HG03469 (cell line): ENCODE measurements around the gene EYA2.

Source experiments
- ATAC-seq: cut with Tn5 transposase; IDR thresholded peaks from one replicate; pipeline ENCODE4 v1.9.1; 2021; ENCODE audit warnings: mild to moderate bottlenecking, moderate library complexity, moderate number of reproducible peaks; ENCODE audit not compliant: unreplicated experiment

Gene EYA2

DNA sequence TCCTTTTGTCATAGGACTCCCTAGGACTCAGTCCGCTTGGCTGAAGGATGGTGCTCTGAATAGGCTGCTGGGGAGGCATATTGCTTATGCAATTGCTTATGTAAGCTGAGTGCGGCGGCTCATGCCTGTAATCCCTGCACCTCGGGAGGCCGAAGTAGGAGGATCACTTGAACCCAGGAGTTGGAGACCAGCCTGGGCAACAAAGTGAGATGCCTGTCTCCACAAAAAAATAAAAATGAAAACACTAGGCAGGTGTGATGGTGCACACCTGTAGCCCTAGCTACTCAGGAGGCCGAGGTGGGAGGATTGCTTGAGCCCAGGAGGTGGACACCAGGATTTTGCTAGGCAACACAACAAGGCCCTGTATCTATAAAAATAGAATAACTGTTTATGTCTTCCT, 81.3 kb downstream of the EYA2 start:
- ATAC-seq = no peak

DNA sequence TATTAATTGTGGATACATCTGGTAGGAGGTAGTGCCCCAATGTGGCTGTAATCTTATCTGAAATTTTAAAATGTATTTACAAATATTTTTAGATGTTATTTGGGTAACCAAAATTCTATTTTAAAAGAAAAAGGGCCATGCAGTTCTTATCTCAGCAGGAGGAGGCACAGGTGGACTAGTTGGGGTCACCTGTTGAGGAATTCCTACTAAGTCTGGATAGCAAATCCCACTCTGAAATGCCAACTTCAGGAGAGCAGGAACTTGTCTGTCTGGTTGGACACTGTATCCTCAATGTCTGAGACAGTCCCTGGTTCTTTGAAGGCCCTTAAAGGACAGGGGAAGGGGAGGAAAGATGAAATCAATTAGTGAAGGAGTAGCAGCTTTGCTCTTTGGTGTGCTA, 82.6 kb downstream of the EYA2 start:
- no peak for ATAC-seq

DNA sequence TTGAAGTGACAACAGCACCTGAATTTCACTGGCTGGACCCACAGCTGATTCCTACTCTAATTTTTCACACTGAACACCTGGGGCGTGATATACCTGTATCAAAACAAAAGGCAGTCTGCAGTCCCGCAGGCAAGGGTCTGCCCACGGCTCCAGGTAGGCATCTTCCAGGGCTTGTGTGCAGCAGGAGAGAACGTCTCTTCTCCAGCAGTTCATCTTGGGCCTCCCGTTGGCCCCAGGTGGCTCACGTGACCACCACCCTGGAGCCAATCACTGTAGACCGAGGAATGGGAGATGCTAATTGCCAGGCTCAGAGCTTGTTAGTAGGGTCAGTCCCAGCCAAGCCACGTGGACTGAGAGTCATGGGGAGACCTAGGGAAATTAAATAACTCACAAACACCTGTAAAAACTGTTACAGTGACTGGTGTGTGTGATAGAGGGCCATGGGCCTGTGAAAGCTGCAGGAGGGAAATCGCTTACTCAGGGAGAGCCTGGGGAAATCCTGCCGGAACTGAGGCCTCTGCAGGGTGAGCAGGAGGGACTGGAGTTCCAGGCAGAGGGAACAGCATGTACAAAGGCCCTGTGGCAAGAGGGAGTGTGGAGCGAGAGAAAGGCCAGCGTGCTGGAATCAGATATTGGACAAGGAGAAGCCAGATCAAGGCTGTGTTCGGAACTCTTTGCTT, 83.4 kb downstream of the EYA2 start:
- ATAC-seq = no peak

DNA sequence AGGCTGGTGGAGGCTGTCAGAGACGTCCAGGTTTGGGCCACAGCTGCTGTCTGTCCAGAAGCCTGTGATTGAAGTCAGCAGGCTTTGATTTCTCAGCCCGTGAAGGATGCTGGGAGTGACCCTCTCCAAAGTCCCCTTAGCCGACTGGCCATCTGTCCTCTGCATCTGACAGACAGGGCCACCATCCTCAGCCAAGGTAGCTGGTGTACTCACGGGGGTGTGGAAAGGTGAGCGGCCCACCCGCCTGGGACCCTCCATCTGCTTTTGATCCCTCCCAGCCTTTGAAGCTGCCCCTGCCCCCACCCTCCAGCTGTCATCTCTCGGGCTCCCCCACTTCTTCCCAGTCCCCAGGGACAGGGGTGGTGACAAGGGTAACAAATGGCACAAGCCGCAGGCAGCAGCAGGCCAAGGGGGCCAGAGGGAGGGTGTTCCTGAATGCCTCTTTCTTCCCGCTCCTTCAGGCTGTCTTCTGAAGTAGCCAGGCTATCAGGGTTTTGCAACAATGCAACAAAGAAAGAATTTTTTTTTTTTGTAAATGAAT, 84.4 kb downstream of the EYA2 start:
- ATAC-seq = no peak

DNA sequence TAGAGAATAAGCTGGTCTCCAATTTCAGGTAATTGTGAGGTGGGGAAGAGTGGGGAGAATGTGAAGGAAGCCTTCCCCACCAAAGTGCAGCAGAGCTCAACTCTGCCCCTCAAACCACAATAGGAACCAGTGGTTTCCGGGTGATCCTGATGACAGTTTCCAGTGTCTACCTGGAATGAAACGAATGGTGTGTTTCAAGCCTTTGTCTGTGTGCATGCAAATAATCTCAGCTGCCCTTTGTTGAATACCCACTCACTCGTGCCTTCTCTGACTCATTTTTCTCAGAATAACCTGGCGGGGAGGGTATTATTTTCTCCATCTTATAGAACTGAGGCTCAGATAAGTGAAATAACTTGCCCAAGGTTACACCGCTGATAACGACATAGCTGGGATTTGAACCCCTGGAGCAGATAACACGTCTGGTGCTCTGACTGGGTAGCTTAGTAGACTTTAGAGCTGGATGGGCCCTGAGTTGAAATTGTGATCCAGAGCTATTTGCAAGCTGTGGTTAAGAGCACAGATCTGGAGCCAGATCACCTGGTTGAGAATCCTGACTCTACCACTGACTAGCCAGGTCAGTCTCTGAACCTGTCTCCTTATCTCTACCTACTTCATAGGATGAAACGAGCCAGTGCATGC, 85.1 kb downstream of the EYA2 start:
- ATAC-seq = no peak

DNA sequence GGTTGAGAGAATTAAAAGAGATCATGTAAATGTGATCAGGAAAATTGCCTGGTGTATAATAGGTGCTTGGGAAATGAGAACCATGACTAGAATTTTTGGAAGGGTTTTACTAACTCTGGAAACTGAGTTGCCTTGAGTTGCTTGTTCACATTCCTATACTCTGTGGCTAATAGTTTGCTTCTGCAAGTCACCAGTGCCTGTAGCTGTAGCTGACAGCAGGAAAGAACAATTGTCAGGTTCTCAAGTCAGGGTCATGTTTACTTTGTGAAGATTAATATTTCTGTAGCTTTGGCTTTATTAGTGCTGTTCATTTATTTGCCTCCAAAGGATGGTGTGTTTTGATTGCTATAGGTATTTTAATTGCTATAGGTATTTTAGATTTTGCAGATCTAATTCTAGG, 86.5 kb downstream of the EYA2 start:
- ATAC-seq = no peak

DNA sequence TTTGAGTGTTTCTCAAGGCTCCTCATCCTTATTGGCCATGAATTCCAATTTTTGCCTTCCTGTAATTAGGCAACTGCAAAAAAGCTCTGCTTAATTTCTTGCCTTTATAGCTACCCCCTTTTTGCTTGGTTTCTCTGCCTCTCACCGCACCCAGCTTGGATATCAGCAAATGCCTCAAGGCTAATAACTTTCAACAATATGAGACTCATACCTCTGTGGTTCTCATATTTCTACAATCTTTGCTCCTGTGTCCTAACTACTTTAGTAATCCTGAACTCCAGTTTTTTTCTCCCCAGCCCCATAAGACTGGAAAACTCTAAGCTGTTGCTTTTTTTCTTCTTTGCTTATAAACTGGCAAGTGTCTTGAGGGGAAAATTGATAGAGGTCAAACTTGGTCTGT, 88.8 kb downstream of the EYA2 start:
- ATAC-seq = no peak

DNA sequence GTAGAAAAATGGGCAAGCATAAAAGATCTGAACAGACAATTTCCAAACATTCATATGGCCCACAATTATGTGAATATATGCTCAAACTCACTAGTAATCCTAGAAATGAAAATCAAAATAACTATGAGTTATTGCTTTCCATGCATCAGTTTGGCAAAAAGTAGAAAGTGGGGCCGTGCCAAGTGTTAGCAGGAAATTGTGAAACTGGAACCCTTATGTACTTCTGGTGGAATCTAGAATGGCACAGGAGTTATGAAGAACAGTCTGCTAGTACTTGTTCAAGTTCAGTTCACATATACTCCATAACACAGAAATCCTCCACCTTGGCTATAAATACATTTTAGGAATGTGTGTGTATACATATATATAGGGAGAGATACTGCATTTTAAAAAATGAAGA, 89.8 kb downstream of the EYA2 start:
- ATAC-seq = no peak

DNA sequence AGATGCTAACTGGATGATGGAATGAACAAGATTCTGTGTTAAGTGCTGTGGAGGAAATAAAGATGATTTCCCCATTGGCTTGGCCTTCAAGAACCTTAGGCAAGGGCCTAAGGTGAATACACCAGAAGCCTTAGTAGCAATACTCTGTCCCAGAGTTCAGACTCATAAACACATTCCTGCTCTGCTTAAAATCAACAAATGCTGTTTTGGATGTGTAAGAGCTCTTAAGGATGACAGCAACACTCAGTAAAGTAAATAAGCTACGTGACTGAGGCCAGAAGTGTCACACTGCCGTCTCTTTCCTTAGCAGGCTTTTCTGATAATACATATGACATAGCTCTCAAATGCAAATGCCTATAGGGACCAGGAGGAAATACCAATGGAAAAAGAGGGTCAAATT, 90.6 kb downstream of the EYA2 start:
- ATAC-seq = no peak

DNA sequence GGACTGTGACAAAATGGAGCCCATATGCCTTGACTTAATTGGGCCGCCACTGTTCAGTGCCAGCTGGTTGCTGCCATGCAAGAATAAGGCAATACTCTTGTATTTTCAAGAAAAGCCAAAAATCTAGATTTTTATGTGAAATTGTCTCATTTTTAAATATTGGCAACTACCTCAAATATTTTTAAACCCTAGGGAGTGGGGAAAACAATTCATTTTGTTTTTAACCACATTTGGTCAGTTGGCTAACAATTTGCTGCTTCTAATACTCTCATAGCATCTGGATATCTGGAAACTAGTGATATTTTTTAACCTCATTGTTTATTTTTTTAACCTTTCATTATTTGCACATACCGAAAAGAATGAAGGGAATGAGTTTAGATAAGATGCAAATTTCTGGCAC, 91.0 kb downstream of the EYA2 start:
- ATAC-seq = no peak

DNA sequence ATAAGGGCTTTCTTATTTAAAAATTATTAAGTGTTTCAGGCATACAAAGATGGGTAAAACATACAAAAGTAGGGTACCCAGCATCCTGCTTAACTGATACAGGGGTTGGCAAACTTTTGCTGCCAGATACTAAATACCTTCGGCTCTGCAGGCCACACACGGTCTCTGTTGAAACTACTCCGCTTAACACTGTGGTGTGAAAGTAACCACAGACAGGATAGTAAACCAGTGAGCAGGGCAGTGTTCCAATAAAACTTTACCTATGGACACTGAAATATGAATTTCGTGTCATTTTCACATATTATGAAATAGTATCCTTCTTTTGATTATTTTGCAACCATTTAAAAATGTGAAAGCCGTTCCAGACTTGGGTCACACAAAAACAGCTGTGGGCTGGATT, 92.4 kb downstream of the EYA2 start:
- ATAC-seq = no peak

DNA sequence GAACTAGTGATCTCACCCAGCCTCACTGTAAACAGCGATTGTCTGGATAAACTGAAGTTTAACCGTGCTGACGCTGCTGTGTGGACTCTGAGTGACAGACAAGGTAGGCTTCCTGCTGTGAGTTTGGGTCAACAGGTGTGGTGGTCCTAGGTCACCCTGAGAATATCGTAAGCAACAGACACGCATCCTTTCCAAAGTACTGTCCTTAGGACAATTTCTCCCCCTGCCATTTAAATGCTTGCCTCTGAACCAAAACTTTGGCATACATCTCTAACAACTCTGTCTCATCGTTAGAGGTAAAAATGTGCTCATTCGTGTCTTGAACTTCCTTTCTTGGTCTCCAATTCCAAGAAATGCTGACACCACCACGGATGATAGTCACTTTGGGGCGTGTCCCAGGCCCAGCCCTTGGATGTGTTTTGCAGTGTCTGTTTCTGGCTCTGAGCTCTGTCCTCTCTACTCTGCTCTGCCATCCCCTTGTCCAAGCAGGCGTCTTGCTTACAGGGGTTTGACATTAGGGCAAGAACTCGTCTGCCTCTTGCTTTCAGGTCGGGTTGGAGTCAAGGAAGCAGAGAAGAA, 95.5 kb downstream of the EYA2 start:
- ATAC-seq = no peak

DNA sequence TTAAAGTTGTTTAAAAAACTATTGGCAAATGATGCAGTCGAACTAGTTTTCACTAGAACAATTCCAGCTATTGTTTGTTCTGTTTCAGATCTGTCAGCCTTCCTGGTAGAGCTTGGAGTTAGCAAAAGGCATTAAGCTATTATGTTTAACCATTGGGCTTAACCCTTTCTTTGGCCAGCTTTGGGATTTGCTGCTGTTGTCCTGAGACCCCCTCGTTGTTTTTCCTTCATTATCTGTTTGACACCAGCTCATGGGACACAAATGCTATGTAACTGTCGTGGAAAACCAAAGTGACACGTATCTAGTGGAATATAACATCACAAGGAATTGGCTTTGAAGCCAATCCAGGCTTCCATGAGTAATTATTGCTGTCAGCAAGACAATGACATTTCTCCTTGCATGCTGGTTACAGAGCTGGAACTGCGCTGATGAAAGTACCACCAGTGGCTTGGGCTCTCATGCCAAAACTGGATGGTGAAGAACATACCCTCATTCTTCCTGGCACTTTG, 96.0 kb downstream of the EYA2 start:
- ATAC-seq = no peak

DNA sequence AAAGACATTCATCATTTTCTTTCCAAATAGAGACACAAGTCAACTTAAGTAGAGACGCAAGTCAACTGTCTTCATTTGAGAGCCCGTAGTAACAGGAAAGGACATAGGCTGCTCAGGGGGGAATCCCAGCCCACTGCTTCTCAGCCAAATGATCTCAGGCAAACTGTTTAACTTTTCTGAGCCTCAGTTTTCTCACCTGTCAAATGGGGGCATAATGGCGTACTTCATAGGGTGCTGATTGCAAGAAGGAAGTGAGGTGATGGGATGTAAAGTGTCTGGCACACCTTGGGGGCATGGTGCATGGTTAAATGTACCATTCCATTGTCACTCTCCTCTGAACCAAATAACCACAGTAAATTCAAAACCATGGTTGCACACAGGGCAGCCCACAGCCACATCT, 96.5 kb downstream of the EYA2 start:
- ATAC-seq = no peak

DNA sequence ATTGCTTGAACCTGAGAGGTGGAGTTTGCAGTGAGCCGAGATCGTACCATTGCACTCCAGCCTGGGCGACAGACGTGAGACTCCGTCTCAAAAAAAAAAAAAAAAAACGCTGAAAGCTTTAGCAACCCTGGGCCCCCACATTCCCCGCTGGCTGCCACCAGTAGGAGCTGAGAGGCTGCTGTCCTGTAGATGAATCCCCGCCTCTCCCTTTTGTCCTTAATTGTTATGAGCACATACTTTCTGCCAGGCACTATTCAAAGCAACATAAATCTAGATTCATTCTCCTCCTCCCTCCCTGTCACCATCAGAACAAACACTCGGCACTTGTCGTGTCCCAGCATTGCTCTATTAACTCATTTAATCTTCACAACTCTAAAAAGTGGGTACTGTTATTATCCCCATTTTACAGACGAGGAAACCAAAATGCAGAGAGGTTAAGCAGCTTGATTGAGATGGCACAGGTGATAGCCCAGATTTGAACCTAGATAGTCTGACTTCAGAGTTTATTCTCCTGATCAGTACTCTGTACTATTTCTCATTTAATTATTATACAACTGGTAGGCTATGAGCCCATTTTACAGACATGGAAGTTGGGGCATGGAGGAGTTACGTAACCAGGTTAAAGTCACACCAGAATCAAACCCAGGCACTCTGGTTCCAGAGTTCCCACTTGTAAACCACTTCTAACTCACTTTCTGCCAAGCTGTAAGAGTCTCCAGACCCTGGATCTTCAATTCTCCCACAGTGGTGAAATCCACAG, 97.4 kb downstream of the EYA2 start:
- ATAC-seq = no peak

DNA sequence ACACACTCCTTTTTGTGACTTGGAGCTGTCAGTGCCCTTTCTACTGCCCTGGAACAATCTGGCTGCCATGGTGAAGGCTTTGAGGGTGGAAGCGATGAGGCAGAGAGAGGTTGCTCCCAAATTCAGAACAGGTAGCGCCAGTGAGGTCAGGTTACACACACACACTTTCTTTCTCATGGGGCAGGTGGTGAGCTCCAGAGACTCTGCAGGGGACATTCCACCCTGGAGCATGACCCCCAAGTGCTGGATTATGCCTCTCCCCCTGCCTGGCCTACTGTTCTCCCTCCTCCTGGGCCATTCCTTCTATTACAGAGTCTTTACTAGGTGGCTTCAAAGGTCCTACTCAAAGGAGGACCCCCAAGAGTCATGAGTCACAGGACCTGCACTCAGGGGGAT, 98.0 kb downstream of the EYA2 start:
- no peak for ATAC-seq

DNA sequence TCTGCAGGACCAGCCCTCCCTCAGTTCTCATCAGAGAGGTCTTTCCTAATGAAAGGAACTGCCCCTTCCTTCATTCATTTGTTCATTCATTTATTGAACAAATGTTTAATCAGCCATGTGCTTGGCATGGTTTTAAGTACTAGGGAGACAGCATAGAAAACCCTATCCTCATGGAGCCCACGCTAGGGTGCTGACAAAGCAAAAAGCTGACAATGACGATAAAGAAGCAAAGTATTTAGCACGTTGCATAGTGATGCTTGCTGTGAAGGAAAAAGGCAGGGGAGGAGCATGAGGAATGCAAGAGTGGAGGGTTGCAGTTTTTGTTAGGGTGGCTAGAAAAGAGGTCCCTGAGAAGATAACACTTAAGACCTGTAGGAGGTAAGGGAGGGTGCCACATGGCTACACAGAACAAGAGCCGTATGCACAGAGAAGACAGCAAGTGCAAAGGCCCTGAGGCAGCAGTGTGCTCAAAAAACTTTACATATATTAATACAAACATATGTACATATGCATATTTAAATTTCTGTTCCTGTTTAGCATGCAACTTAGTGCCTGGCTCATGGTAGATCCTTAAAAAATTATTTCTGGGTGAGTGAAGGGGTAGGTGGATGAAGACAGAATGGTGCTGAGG, 98.9 kb downstream of the EYA2 start:
- ATAC-seq = no peak

DNA sequence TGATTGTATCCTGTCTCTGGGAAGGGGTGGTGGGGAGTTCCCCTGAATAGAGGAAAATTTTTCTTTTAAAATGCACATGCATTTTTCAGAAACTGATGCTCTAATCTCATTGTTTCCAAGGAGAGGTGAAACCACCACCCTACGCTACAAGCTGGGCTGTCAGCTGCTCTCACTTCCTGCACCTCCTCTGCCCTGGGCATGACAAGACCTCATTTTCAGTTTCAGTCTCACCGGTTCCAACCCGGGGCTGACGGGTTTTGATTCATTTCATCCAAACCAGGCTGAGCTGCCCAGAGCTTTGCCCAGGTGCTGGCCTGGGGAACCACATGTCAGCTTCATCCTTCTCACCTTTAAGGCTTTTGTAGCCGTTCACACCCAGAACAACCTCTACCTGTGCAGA, 99.7 kb downstream of the EYA2 start:
- peak; percentile 81 for ATAC-seq

DNA sequence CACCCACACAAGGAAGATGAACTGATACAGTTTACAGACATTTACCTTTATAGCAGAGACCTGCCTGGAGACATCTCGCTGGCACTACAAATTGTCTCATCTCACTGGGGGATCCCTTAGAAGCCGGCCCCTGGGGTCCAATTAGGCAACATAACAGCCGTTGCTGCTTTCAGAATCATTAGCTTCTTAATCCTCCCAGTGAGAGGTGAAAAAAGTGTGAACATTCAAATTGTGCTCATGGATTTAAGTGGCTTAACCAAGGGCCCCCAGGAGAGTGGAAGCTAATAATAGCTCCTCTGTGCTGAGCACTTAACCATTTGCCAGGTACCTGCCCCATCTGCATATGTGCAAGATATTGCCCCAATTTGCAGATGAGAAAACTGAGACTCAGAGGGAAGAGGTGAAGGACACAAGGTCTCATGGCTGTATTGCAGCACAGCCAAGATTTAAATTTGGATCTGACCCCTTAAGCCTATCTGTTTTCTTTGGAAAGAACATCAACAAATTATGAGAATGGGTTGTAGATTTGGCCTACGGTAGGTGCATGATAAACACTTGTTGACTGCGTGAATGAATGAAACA, 101.0 kb downstream of the EYA2 start:
- ATAC-seq = no peak

DNA sequence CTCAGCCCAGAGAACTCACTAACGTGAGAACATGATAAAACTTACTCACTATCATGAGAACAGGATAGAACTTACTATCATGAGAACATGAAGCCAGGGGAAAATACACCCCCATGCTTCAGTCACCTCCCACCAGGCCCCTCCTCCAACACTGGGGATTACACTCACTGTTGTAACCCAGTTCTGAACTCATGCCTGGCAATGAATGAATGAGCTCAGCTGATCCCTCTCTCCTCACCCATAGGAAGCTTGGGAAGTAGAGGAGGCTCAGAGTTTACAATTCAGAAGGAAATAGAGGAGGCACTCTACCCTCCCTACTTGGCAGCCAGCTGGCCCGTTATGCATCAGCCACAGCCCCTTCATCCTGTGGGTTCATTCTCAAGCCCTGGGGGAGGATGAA, 102.5 kb downstream of the EYA2 start:
- no peak for ATAC-seq
